Measurements from ENCODE around the gene DSCAM.

Gene DSCAM

GRCh38 chr21:40830836-40831235 lies 16.1 kb downstream of the DSCAM start:
- TF ChIP-seq CTCF (IDR thresholded peaks at IDR 0.05; ENCODE audit: control insufficient read depth, insufficient read depth, low read depth, low read length, missing control alignments), result no peak
- H3K4me3 ChIP-seq (ENCODE audit: control insufficient read depth, low read depth, low read length), result no peak overlapping the region
- DNase-seq (ENCODE audit: low read depth), result no peak

- no peak for DNase-seq (ENCODE audit: low read depth)
- no peak for TF ChIP-seq CTCF (IDR thresholded peaks at IDR 0.05; ENCODE audit: control insufficient read depth, insufficient read depth, low read depth, low read length, missing control alignments)
- H3K4me3 ChIP-seq (ENCODE audit: control insufficient read depth, low read depth, low read length), result no peak overlapping the region
Observed at GRCh38 chr21:40829791-40830190, 17.2 kb downstream of the DSCAM start.

- H3K4me3 ChIP-seq (ENCODE audit: control insufficient read depth, low read depth, low read length), result no peak overlapping the region
- no peak for DNase-seq (ENCODE audit: low read depth)
- no peak for TF ChIP-seq CTCF (IDR thresholded peaks at IDR 0.05; ENCODE audit: control insufficient read depth, insufficient read depth, low read depth, low read length, missing control alignments)
Observed at GRCh38 chr21:40829308-40829707, 17.6 kb downstream of the DSCAM start.

- no peak for TF ChIP-seq CTCF (IDR thresholded peaks at IDR 0.05; ENCODE audit: control insufficient read depth, insufficient read depth, low read depth, low read length, missing control alignments)
- DNase-seq (ENCODE audit: low read depth), result no peak
Observed at GRCh38 chr21:40827509-40827908, 19.4 kb downstream of the DSCAM start.

GRCh38 chr21:40819071-40819900 lies 27.7 kb downstream of the DSCAM start:
- no peak overlapping the region for H3K4me3 ChIP-seq (ENCODE audit: control insufficient read depth, low read depth, low read length)
- no peak for DNase-seq (ENCODE audit: low read depth)
- no peak for TF ChIP-seq CTCF (IDR thresholded peaks at IDR 0.05; ENCODE audit: control insufficient read depth, insufficient read depth, low read depth, low read length, missing control alignments)

More at GRCh38 chr21:40827509-40827908, 19.4 kb downstream of the DSCAM start:
- no peak overlapping the region for H3K4me3 ChIP-seq (ENCODE audit: control insufficient read depth, low read depth, low read length)

- no peak overlapping the region for H3K4me3 ChIP-seq (ENCODE audit: control insufficient read depth, low read depth, low read length)
- DNase-seq (ENCODE audit: low read depth), result no peak
- no peak for TF ChIP-seq CTCF (IDR thresholded peaks at IDR 0.05; ENCODE audit: control insufficient read depth, insufficient read depth, low read depth, low read length, missing control alignments)
Observed at GRCh38 chr21:40813918-40814317, 33.0 kb downstream of the DSCAM start.
